PC-3 (cell line): ENCODE data around the gene TESK1.

Source experiments
- EZH2 ChIP-seq: fragments of 300-600 bp; sonication (generic); IDR thresholded peaks from one replicate; pipeline ENCODE4 v1.6.1; 2017; ENCODE audit warnings: antibody characterized with exemption, mild to moderate bottlenecking, low read length; ENCODE audit not compliant: unreplicated experiment
- TF ChIP-seq, protein P1 (sequence below): fragments of 300-600 bp; sonication (generic); conservative IDR thresholded peaks from 2 replicates; pipeline ENCODE4 v1.5.1; 2017; ENCODE audit warnings: antibody characterized with exemption, low read depth, mild to moderate bottlenecking, low read length

DNA sequence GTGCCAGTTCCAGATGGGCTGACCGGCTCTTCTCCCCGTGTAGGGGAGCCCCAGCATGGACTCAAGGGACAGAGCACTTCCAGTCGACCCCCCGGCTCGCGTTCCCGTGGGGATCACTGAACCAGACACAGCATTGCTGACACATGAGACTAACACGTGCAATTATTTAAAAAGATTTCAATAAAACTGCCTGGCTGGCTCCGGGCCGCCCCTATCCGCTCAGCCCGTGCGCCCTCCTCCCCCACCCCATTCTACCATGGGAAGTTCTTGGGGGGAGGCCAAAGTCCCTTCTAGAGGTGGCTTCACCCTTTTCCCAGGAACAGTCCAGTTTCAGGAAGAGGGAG lies 4.7 kb downstream of the TESK1 start:
- TF ChIP-seq EZH2, result no peak
- TF ChIP-seq, protein P1, sequence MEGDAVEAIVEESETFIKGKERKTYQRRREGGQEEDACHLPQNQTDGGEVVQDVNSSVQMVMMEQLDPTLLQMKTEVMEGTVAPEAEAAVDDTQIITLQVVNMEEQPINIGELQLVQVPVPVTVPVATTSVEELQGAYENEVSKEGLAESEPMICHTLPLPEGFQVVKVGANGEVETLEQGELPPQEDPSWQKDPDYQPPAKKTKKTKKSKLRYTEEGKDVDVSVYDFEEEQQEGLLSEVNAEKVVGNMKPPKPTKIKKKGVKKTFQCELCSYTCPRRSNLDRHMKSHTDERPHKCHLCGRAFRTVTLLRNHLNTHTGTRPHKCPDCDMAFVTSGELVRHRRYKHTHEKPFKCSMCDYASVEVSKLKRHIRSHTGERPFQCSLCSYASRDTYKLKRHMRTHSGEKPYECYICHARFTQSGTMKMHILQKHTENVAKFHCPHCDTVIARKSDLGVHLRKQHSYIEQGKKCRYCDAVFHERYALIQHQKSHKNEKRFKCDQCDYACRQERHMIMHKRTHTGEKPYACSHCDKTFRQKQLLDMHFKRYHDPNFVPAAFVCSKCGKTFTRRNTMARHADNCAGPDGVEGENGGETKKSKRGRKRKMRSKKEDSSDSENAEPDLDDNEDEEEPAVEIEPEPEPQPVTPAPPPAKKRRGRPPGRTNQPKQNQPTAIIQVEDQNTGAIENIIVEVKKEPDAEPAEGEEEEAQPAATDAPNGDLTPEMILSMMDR, result no peak
